GM18511 (cell line): ENCODE measurements around the gene EDAR.

Experiments used
- ATAC-seq: cut with Tn5 transposase; IDR thresholded peaks from one replicate; pipeline ENCODE4 v1.9.1; 2021; ENCODE audit warnings: mild to moderate bottlenecking, moderate library complexity; ENCODE audit not compliant: unreplicated experiment

Gene EDAR

GRCh38 chr2:108942231-108942825, 46.7 kb downstream of the EDAR start:
- ATAC-seq: no peak

GRCh38 chr2:108941767-108942166, 47.3 kb downstream of the EDAR start:
- no peak for ATAC-seq

GRCh38 chr2:108941161-108941665, 47.8 kb downstream of the EDAR start:
- no peak for ATAC-seq

GRCh38 chr2:108940156-108940555, 48.9 kb downstream of the EDAR start:
- ATAC-seq: no peak

GRCh38 chr2:108938077-108938710, 50.8 kb downstream of the EDAR start:
- no peak for ATAC-seq

- ATAC-seq: no peak
Observed at GRCh38 chr2:108937367-108938017, 51.5 kb downstream of the EDAR start.

GRCh38 chr2:108936866-108937265, 52.2 kb downstream of the EDAR start:
- ATAC-seq: no peak

- no peak for ATAC-seq
Observed at GRCh38 chr2:108936076-108936864, 52.8 kb downstream of the EDAR start.

- no peak for ATAC-seq
Observed at GRCh38 chr2:108935271-108935741, 53.7 kb downstream of the EDAR start.

GRCh38 chr2:108934583-108935245, 54.3 kb downstream of the EDAR start:
- ATAC-seq: no peak

- ATAC-seq: no peak
Observed at GRCh38 chr2:108934151-108934550, 54.9 kb downstream of the EDAR start.

GRCh38 chr2:108933691-108934117, 55.3 kb downstream of the EDAR start:
- no peak for ATAC-seq

- no peak for ATAC-seq
Observed at GRCh38 chr2:108932736-108933332, 56.2 kb downstream of the EDAR start.

- ATAC-seq: no peak
Observed at GRCh38 chr2:108931372-108931771, 57.6 kb downstream of the EDAR start.

- no peak for ATAC-seq
Observed at GRCh38 chr2:108929807-108930425, 59.1 kb downstream of the EDAR start.

GRCh38 chr2:108928660-108929377, 60.2 kb downstream of the EDAR start:
- ATAC-seq: no peak

- ATAC-seq: peak; percentile 70
Observed at GRCh38 chr2:108927936-108928659, 60.9 kb downstream of the EDAR start.

- ATAC-seq: no peak
Observed at GRCh38 chr2:108927405-108927804, 61.6 kb downstream of the EDAR start.
